NCI-H1092 (cell line): ENCODE results near the gene TMEM91.

Experiments
- DNase-seq: peaks from one replicate; lab custom pipeline; 2025; lab: John Stamatoyannopoulos, UW

The TMEM91 gene

GRCh38 chr19:41431426-41432386 is 55.4 kb downstream of the TMEM91 start:
- no peak for DNase-seq

GRCh38 chr19:41433171-41433570 is 56.8 kb downstream of the TMEM91 start:
- no peak for DNase-seq
